ENCODE measurements around the gene GABRG3.

Gene GABRG3

DNA sequence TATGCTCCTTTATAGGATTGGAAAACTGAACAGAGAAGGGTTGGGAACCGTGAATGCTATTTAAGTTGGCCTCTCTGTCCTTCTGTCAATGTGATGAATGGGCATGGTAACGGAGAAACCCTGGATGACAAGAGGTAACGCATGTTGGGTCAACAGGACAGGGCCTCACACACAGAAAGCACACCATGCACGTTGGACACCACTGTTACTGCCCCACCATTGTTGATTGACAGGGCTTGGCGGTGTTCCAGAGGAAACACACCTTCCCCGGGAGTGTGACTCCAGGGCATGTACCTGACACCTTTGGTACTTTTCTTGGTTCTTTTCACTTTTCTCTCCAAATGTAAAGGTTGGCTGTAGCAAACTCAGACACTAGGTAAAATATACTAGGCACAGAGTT, 579.7 kb downstream of the GABRG3 start:
- no peak for DNase-seq (ENCODE audit: low read depth in 1 of 2, low spot score in 1 of 2)

- DNase-seq (ENCODE audit: low read depth in 1 of 2, low spot score in 1 of 2), result no peak
These were observed 590.8 kb downstream of the GABRG3 start for GRCh38 chr15:27561816-27562215.

GRCh38 chr15:27563765-27564370, 592.9 kb downstream of the GABRG3 start:
- no peak for DNase-seq (ENCODE audit: low read depth in 1 of 2, low spot score in 1 of 2)

GRCh38 chr15:27564656-27565055, 593.7 kb downstream of the GABRG3 start:
- no peak for DNase-seq (ENCODE audit: low read depth in 1 of 2, low spot score in 1 of 2)

DNA sequence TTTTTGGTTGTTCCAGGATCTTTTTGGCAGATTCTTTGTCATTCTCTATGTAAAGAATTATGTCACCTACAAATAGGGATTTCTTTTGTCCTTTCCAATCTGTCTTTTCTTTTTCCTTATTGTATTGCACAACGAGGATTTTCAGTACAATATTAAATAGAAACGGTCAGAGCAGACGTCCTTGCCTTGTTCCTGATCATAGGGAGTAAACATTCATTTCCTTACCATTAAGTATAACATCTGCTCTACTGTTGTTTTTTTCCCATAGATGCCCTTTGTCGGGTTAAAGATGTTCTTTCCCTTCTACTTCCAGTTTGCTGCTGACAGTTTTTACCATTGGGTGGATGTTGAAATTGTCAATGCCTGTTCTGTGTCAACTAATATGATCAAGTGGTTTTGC, 599.8 kb downstream of the GABRG3 start:
- DNase-seq (ENCODE audit: low read depth in 1 of 2, low spot score in 1 of 2), result no peak

- no peak for DNase-seq (ENCODE audit: low read depth in 1 of 2, low spot score in 1 of 2)
These were observed 603.0 kb downstream of the GABRG3 start for GRCh38 chr15:27573805-27574485.

GRCh38 chr15:27574541-27575054, 603.6 kb downstream of the GABRG3 start:
- DNase-seq (ENCODE audit: low read depth in 1 of 2, low spot score in 1 of 2), result no peak

DNA sequence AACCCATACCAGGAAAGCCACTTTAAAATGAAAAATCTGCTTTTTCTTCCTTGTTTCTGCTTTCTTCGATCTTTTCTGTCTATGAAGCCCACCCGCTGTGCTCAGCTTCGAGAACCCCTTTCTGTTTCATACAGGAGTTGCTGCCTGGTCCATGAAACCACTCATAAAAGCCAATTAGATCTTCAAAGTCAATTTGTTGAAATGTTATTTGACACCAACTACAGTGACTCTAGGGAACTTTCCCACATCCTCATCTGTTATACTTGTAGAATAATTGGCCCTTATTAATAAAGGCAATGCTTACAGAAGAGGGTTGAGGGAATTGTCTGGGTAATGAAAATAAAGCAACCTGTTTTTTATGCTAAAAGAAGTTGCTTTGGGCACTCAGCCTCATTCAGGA, 604.5 kb downstream of the GABRG3 start:
- no peak for DNase-seq (ENCODE audit: low read depth in 1 of 2, low spot score in 1 of 2)

- DNase-seq (ENCODE audit: low read depth in 1 of 2, low spot score in 1 of 2), result no peak
These were observed 605.6 kb downstream of the GABRG3 start for GRCh38 chr15:27576576-27576975.

DNA sequence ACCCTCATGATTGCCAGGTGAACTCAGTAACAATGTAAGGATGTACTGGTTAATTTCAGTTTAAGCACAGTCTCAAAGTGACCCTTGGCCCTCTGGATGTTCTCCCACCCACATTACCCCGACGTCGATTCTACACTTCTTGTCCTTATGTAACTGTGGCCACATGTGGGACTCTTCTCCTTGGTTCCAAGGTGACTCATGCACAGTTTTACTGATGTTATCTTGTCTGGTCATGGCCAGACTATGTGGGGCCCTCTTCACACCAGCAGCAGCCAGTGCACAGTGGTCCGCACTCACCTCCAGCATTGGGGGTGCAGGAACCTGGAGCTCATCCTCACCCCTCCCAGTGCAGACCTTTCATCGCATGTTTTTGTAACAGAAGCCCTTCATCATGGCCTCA, 608.8 kb downstream of the GABRG3 start:
- no peak for DNase-seq (ENCODE audit: low read depth in 1 of 2, low spot score in 1 of 2)

GRCh38 chr15:27582726-27583410, 611.9 kb downstream of the GABRG3 start:
- no peak for DNase-seq (ENCODE audit: low read depth in 1 of 2, low spot score in 1 of 2)

DNA sequence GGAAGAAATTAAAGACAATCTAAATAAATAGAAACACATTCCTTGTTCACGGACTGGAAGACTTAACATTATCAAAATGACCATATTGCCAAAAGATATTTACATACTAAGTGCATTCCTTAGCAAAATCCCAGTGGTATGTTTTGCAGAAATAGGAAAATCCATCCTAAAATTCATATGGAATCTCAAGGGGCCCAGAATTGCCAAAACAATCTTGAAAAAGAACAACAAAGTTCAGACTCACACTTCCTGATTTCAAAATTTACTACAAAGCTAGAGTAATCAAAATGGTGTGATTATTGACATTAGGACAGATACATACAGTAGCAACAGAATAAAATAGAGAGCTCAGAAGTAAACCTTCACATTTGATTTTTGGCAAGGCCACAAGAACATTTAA, 612.7 kb downstream of the GABRG3 start:
- DNase-seq (ENCODE audit: low read depth in 1 of 2, low spot score in 1 of 2), result no peak

GRCh38 chr15:27585041-27585640, 614.2 kb downstream of the GABRG3 start:
- DNase-seq (ENCODE audit: low read depth in 1 of 2, low spot score in 1 of 2), result no peak

DNA sequence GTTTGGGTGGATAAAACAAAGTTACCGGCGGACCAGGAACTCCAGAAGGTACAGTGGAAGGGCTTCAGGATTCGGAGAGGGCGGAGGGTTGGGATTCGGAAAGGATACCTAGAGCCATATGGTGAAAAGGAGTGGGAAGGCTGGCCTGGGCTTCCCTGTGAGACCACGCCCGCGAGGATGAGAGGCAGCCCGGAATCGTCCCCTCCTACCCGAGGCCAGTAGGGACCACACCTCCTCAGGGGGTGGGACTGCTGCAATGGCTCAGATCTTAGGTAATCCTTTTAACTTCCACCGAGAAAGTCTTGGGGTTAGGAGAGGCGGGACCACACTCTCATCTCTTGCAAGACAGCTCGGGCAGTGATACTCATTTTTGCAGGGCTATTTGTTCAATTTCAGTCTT, 616.8 kb downstream of the GABRG3 start:
- DNase-seq (ENCODE audit: low read depth in 1 of 2, low spot score in 1 of 2), result no peak

DNA sequence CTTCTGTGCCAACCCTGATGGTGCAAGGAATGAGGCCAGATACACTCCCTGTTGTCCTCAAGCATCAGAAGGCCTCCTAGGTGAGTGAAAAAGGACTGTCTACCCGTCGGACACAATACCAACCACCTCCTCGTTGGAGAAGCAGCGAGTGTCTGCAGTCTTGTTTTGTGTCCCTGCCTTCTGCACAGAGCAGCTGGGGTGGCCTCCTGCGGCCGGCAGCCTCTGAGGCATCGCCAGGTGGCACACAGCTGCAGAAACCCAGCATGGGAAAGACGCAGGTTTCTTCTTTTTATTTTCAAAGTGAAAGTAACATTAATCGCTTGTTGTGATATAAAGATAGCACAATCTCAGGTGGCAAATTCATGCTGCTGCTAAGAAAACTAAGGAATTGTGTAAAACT, 618.3 kb downstream of the GABRG3 start:
- DNase-seq (ENCODE audit: low read depth in 1 of 2, low spot score in 1 of 2), result no peak

GRCh38 chr15:27589782-27590181, 618.8 kb downstream of the GABRG3 start:
- no peak for DNase-seq (ENCODE audit: low read depth in 1 of 2, low spot score in 1 of 2)
